GDM1 (cell line): ENCODE measurements around the gene NMRK1.

Experiments used
- DNase-seq: peaks from one replicate; lab custom pipeline; 2025; lab: John Stamatoyannopoulos, UW

NMRK1 gene

GRCh38 chr9:75087824-75088645 lies at the start of gene NMRK1, which contains the start of gene OSTF1:
Gene NMRK1, minus strand, starts transcription at chr9:75088155. Its CDS starts 5,040 bp downstream, at chr9:75083115.
Gene OSTF1, plus strand, starts transcription at chr9:75088514. Its CDS starts 179 bp downstream, at chr9:75088693.
- DNase-seq = peak; percentile 97

- DNase-seq = no peak
These were observed 46.5 kb upstream of the NMRK1 start for GRCh38 chr9:75134495-75134894.

GRCh38 chr9:75133396-75133795 lies 45.4 kb upstream of the NMRK1 start:
- no peak for DNase-seq

GRCh38 chr9:75132244-75132643 lies 44.3 kb upstream of the NMRK1 start:
- DNase-seq = no peak

GRCh38 chr9:75131700-75132099 lies 43.7 kb upstream of the NMRK1 start:
- DNase-seq = no peak

GRCh38 chr9:75130621-75131230 lies 42.8 kb upstream of the NMRK1 start:
- no peak for DNase-seq

GRCh38 chr9:75130172-75130571 lies 42.2 kb upstream of the NMRK1 start:
- no peak for DNase-seq

- DNase-seq = no peak
These were observed 40.6 kb upstream of the NMRK1 start for GRCh38 chr9:75128535-75128934.

- DNase-seq = no peak
These were observed 35.7 kb upstream of the NMRK1 start for GRCh38 chr9:75123696-75124095.

- DNase-seq = no peak
These were observed 34.1 kb upstream of the NMRK1 start for GRCh38 chr9:75121914-75122558.

GRCh38 chr9:75120686-75121085 lies 32.7 kb upstream of the NMRK1 start:
- no peak for DNase-seq

- no peak for DNase-seq
These were observed 29.6 kb upstream of the NMRK1 start for GRCh38 chr9:75117564-75117963.

- no peak for DNase-seq
These were observed 28.4 kb upstream of the NMRK1 start for GRCh38 chr9:75116306-75116705.

- no peak for DNase-seq
These were observed 24.8 kb upstream of the NMRK1 start for GRCh38 chr9:75112789-75113188.

GRCh38 chr9:75111019-75111622 lies 23.2 kb upstream of the NMRK1 start:
- no peak for DNase-seq

GRCh38 chr9:75109210-75109839 lies 21.4 kb upstream of the NMRK1 start:
- no peak for DNase-seq

GRCh38 chr9:75108571-75108970 lies 20.6 kb upstream of the NMRK1 start:
- no peak for DNase-seq

- DNase-seq = no peak
These were observed 18.9 kb upstream of the NMRK1 start for GRCh38 chr9:75106857-75107256.

GRCh38 chr9:75105841-75106240 lies 17.9 kb upstream of the NMRK1 start:
- DNase-seq = no peak

GRCh38 chr9:75105019-75105540 lies 17.1 kb upstream of the NMRK1 start:
- DNase-seq = no peak

GRCh38 chr9:75104607-75105006 lies 16.7 kb upstream of the NMRK1 start:
- DNase-seq = no peak
